Activated CD4-positive, alpha-beta T cell treated with anti-CD3 and anti-CD28 coated beads for 4 hours (primary cell): ENCODE data around the gene LRRC7.
"Not testable (repeated sequence)": the region's sequence is repeated elsewhere in the genome, so short reads cannot be mapped to it uniquely, and the experiment has no call there.

Source experiments
- DNase-seq, 2 donors: peaks; one replicate each; pipeline ENCODE4 v3.0.0-alpha.2; 2020

Gene LRRC7

DNA sequence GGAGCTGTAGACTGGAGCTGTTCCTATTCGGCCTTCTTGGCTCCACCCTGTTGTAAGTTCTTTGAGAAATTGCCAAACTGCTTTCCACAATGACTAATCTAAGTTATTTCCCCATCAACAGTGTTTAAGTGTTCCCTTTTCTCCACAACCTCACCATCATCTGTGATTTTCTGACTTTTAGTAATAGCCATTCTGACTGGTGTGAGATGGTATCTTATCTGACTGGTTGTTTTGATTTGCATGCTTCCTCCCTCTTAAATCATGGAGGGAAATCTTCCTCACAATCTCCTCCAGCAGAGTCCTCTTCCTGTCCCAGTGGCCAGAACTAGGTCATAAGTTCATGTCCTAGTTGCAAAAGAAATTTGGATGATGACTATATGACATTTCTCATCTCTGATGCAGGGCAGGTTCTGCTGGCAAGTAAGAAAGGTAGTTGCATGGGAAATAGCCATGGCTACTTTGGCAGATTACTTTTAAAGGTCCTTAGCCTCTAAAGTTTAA, 343.6 kb downstream of the LRRC7 start:
- DNase-seq, result no peak

DNA sequence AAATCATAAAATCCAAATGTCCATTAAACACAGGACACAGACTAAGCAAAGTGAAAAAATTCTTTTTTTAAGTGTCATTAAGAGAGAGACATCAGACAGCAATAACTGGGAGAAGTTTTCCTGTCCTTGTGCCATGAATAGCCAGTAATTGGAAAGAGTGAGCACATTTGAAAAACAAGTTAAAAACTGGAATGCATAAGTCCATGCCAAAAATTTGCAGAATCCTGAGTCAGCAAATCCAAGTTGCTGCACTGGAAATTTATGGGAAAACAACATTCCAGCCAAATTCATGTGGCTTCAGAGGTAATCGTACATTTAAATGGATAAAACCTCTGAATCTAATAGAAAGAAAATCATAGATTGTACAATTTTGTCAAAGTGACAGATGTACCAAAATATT, 346.3 kb downstream of the LRRC7 start:
- no peak for DNase-seq

DNA sequence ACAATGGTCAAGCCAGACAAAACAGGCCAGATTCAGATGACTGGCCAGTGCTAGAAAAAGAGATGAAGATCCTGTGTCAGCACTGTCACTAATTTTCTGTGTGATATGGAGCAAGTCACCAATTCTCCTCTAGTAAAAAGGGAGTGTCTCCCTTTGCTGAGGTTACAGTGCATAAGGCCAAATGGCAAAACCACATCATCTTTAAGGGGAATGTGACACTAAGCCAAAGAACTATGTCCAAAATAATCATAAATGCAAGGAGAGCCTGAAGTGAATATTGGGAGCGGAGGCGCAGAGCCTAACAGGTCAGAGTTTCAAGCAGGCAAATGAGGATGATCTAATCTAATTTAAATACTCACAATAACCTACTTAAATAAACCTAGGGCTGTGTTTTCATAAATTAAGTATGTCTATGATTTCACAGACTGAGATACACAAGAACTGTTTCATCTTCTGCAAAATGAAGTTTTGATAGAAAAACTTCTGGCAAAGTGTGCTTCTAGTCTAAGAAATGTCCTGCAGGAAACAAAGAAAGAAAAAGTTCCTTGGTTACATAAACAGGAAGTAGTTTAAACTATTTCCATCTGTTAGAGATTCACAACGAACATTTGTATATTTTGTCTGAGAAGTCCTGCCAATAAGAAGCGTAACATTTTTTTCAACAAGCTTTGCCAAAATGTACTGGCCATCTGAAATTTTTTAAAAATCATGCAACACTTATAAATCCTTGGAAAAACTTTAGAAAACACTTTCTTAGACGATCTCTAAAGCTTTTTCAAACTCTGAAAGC, 347.4 kb downstream of the LRRC7 start:
- DNase-seq, result no peak

DNA sequence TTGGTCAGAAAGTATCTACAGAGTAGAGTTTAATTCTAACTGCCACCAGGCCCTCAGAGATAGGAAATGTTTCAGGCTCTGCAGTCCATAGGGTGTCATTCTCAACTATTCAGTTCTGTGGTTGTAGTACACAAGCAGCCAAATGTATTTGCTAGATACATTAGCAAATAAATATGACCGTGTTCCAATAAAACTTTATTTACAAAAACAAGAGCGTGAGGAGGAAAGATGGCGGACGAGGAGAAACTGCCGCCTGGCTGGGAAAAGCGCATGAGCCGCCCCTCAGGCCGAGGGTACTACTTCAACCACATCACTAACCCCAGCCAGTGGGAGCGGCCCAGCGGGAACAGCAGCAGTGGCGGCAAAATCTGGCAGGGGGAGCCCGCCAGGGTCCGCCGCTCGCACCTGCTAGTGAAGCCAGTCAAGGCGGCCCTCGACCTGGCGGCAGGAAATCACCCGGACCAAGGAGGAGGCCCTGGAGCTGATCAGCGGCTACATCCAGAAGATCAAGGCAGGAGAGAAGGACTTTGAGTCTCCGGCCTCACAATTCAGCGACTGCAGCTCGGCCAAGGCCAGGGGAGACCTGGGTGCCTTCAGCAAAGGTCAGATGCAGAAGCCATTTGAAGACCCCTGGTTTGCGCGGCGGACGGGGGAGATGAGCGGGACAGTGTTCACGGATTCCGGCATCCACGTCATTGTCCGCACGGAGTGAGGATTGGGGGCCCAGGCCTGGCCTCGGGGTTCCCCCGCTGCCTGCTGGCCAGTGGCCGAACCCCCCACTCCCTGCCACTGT, 351.6 kb downstream of the LRRC7 start:
- DNase-seq, result no peak

DNA sequence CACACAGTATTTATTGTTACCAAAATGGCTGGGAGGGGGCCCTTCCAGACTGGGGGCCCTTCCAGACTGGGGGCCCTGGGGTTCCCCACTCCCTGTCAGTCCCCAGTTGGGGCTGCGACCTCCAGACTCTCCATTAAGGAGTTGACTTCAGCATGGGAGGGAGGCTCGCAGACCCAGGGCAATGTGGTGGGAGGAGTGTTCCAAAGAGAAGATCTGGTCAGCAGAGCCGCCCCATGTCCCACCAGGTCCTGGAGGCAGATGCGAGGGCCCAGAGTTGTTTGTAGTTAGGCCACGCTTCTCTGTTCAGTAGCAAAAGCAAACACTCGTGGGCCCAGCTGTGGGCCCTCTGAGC, 352.2 kb downstream of the LRRC7 start:
- no peak for DNase-seq

DNA sequence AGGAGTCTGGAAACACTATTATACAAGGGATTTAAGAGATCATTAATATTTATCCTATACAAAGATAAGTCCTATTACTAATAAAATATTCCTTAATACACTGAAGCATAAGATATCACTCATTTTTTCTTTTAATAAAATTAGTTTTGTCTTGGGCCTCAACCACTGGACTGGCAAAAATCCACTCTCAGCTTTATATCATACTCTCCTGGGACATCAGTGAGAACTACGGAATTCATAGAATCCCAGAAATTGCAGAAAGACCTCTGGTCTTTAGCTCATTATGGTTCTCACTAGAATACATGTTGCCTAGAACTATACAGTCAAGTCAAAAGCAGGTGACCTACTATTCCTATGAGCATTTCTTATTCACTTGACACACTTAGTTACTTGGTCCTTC, 352.7 kb downstream of the LRRC7 start:
- no peak for DNase-seq

DNA sequence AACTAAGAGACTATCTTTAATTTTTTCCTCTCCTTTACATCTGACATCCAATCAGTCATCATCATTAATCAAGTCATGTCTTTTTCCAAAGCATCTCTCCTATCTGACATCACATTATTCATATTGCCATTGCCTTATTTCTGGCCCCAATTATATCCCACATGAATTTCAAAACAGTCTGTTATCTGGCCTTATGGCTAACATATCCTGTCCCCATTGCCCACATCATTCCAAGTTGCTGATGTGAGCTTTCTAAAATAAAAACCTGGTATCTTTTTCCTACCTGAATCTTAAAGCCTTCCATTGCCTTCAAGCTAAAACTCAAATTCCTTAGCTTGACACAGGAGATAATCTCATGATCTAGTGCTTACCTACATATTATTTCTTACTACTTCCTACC, 353.8 kb downstream of the LRRC7 start:
- no peak for DNase-seq

DNA sequence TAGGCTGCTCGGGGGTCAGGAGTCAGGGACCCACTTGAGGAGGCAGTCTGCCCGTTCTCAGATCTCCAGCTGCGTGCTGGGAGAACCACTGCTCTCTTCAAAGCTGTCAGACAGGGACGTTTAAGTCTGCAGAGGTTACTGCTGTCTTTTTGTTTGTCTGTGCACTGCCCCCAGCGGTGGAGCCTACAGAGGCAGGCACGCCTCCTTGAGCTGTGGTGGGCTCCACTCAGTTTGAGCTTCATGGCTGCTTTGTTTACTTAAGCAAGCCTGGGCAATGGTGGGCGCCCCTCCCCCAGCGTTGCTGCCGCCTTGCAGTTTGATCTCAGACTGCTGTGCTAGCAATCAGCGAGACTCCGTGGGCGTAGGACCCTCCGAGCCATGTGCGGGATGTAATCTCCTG, 360.5 kb downstream of the LRRC7 start:
- not testable (repeated sequence) for DNase-seq

DNA sequence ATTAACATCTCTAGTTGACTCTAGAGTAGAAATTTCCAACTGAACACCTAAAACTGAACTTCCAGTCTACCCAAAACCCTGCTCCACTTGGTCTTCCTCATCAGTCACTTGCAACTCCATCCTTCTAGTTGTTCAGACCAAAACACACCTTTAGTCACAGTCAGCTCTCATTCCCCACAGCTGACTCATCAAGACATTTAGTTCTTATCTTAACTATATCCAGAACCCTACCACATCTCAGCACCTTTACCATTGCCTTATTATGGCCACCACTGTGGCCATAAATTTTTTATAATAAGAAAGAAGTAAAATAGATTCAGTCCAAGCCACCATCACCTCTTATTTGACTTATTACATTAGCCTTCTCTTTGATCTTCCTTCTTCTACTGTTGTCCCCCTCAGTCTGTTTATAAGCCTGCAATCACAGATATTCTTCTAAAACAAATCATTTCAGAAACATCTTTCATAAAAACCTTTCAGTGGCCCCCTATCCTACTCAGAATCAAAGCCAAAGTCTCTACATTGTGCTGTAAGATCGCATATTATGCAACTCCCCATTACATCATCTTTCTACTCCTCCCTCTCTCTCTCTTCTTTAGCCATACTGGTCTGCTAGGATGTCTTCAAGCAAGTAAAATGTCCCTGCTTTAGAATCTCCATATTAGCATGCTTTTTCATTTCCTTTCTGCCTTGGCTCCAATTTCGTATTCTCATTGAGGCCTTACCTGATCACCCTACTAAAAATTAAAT, 361.8 kb downstream of the LRRC7 start:
- DNase-seq, result no peak

DNA sequence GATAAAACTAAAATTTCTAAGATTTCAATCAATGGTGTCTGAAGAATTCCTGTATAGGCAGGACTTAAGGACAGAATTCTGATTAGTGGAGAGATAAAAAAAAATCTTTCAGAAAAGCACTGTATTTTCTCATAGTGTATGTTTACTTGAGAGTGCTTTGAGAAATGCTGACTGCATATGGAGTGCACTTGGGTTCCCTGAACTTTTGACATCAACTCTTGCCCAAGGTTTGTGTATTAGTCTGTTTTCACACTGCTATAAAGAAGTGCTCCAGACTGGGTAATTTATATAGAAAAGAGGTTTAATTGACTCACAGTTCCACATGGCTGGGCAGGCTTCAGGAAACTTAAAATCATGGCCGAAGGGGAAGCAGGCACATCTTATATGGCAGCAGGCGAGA, 362.7 kb downstream of the LRRC7 start:
- DNase-seq, result no peak

DNA sequence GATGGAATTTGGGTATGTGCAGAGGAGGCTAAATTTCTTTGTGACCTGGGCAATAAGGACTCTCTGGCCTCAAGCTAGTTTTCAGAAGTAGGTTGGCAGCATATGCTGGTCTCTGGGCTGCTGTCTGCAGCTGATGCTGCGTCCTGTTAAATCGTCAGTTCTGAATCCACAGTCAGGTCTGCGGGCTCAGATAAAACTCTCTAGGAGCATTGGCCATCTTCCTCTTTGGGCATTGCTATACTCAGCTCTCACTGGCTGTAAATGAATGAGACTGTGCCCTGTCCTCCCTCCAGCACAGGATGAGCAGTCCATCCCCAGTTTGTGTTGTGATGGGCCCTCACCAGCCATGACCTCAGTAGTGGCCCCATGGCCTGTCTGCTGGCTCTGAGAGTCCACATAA, 365.0 kb downstream of the LRRC7 start:
- no peak for DNase-seq

DNA sequence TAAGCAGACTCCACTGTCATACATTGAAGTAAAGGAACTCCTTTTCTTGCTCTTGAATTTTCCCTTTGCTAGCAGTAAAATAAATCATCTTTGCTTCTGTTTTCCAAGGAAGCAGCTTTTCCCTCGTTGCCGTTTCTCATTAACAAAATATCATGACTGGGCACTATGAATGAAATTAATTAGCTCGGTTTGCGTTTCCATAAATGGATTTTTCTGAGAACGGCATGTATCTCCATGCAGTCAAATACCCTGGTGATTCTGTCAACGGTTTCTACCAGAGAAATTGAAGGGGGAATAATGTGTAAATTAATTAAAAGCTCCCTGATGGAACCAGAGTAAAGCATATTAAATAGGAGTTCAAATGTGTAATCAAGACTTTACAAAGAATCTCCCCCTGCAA, 372.5 kb downstream of the LRRC7 start:
- no peak for DNase-seq

DNA sequence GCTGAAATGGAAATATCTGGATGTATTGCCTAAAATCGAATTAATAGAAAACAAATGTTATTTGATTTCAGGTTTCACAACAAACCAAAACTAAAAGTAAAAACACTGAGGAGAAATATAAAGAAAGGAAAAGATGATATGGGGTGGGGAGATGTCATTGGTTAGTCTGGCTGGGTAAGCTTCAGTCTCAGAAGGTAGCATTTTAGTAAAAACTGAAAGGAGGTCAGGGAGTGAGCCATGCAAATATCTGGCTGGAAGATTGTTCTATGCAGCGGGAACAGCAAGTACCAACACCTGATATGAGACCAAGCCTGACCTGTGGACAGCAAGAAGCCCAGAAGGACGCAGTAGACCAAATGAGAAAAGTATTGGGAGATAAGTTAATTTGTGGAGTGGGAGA, 373.1 kb downstream of the LRRC7 start:
- DNase-seq, result no peak

DNA sequence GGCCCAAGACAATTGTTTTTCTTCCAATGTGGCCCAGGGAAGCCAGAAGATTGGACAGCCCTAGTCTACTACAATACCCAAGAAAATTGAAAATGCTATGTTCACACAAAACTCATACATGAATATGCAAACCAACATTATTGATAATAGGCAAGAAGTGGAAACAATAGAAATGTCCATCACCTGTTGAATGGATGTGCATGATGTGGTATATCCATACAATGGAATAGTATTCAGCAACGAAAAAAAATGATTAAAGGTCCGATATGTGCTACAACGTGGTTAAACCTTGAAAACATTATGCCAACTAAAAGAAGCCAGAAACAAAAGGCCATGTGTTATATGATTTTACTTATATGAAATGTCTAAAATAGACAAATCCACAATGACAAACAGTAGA, 375.3 kb downstream of the LRRC7 start:
- DNase-seq, result no peak

DNA sequence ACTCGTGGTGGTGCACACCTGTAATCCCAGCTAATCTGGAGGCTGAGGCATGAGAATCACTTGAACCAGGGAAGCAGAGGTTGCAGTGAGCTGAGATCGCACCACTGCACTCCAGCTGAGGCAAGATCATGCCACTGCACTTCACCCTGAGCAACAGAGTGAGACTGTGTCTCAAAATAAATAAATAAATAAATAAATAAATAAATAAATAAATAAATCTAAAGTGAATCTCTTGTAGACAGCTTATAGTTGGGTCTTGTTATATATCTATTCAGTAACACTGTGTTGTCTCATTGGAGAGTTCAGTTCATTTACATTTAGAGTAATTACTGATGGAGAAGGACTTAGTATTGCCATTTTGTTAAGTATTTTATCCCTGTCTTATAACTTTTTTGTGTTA, 379.2 kb downstream of the LRRC7 start:
- no peak for DNase-seq

DNA sequence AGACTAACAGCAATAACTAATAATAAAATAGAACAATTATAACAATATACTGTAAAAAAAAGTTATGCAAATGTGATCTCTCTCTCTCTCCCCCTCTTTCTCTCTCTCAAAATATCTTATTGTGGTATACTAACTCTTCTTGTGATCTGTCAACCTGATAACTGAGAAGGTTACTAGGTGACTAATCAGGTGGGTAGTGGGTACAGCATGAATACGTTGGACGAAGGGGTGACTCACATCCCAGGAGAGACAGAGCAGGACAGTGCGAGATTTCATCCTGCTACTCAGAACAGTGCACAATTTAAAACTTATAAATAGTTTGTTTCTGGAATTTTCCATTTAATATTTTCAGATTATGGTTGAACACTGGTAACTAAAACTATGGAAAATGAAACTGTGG, 380.1 kb downstream of the LRRC7 start:
- no peak for DNase-seq

DNA sequence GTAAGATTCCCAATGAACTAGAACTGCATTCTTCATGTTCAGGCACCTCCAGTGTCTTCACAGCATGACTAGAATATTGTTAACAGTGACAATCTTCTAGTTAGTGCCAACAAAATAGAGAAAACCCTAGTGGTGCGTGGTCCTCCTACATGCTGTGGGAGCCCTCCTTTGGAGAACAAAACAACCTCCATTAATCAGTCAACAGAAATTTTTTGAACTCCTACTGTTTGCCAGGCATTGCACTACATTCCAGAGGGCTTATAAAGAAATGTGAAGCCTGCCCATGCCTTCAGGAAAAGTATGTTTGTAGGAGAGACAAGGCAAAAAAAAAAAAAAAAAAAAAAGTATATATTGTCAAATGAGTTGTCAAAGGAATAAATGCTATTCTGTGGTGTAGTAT, 385.0 kb downstream of the LRRC7 start:
- DNase-seq, result no peak

DNA sequence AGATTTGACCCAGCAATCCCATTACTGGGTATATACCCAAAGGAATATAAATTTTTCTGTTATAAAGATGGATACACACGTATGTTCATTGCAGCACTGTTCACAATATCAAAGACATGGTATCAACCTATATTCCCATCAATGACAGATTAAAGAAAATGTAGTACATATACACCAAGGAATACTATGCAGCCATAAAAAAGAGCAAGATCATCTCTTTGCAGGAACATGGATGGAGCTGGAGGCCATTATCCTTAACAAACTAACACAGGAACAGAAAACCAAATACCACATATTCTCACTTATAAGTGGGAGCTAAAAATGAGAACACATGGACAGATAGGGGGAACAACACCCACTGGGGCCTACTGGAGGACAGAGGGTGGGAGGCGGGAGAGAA, 394.7 kb downstream of the LRRC7 start:
- DNase-seq, result not testable (repeated sequence)

DNA sequence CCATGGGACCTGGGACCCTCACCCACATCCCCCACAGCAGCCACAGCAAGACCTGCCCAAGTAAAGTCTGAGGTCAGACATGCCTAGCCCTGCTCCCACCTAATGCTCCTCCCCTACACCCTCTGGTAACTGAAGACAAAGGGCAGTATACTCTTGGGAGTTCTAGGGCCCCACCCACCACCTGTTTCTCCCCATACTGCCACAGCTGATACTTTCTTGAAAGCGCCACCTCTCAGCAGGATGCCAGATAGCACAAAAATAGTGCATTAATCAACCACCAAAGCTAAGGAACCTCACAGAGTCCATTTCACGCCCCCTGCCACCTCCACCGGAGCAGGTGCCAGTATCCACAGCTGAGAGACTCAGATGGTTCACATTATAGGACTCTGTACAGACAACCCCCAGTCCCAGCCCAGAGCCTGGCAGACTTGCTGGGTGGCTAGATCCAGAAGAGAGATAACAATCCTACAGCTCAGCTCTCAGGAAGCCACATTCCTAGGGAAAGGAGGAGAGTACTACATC, 399.6 kb downstream of the LRRC7 start:
- DNase-seq, result no peak

DNA sequence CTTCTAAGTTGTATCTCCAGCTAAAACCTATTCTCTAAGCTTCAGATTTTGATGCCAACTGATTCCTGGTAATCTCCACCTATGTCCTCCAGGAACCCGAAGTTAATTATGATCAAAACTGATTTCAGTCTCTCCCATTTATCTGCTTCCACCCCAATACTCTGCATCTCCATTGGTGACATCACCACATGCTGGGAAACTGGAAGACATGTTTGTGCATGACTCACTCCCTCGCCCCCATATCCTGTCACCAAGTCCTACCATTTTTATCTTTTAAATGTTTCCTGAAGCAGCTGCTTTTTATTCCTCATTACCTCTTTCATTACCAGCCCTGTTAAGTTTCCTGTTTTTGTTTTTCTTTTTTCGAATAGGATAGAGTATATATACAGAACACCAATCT, 409.2 kb downstream of the LRRC7 start:
- DNase-seq, result no peak

DNA sequence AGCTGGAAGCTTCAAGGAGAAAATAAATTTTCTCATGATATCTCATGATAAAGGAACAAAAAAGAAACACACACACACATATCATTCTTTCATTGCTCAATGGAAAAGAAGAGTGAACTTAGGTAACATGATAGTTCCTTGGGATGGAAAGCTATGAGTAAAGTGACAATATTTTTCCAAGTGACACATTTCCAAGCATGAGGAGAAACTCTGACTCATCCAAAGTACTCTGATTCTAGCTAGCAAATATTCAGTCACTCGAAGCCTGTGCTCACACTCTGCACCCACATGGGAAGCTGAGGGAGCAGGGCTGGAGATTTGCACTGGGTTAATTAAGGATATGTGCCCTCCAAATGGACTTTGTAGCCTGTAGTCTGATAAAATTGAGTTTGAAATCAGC, 415.3 kb downstream of the LRRC7 start:
- DNase-seq, result no peak

DNA sequence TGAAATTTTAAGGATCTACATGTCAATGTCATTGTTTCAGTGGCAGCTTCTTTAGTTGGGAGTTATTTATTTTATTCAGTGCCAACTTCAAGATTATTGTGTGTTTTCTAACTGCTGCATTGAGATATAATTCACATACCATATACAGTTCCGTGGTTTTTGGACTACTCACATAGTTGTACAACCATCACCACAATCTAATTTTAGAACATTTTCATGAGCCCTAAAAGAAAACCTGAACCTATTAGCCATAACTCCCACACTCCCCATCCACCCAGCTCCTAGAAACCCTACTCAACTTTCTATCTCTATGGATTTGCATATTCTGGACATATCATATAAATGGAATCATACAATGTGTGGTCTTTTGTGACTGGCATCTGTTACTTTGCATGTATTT, 417.7 kb downstream of the LRRC7 start:
- no peak for DNase-seq

DNA sequence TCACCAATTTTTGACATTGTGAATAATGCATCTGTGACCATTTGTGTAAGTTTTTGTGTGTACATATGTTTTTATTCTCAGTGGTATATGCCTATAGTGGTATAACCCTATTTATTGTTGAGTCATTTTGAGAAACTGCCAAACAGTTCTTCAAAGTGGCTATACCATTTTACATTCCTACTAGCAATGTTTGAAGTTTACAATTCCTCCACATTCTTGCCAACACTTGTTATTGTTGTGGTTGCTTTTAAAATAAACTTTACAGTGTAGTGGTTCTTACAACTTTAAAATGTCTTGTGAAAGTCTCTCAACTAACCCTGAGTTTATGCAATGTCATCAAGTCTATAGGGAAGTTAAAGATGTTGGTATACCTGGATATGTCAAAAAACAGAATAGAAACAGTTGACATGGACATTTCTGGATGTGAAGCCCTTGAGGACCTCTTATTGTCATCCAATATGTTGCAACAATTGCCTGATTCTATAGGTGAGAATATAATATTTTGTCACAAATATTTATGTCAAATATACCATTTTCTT, 418.2 kb downstream of the LRRC7 start:
- DNase-seq, result no peak
